AG10803 (cell line): ENCODE measurements around the gene ZNF77.

Source experiments
- DNase-seq: peaks from one replicate; pipeline ENCODE4 v3.0.0; 2010; ENCODE audit warnings: low read depth
- H3K4me3 ChIP-seq: 2 replicates; pipeline ENCODE4 v1.5.1; 2011; ENCODE audit warnings: mild to moderate bottlenecking, low read length, control low read depth
- CTCF ChIP-seq: conservative IDR thresholded peaks from 2 replicates; pipeline ENCODE4 v1.5.1; 2011; ENCODE audit warnings: mild to moderate bottlenecking, low read length, control low read depth, inconsistent platforms

The ZNF77 gene

DNA sequence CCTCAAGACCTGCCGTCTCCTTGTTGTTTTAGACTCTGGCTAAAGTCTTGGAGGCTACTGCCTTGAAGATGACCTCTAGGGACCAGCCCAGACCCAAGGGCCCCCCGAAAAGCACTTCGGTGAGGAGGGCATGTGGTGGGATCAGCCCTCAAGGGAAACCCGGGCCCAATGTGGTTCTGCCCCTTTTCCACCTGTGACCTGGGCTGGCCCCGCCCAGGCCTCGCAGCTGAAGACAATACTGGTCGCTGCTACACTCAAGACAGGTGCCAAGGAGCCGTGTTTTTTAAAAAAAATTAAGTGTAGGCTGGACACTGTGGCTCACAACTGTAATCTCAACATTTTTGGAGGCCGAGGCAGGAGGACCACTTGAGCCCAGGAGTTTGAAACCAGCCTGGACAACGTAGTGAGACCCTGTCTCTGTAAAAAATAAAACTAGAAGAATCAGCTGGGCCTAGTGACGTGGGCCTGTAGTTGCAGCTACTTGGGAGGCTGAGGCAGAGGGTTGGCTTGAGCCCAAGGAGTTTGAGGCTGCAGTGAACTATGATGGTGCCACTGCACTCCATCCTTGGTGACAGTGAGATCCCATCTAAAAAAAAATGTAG, 33.5 kb upstream of the ZNF77 start:
- no peak for TF ChIP-seq CTCF
- H3K4me3 ChIP-seq, result no peak overlapping the region
- no peak for DNase-seq

DNA sequence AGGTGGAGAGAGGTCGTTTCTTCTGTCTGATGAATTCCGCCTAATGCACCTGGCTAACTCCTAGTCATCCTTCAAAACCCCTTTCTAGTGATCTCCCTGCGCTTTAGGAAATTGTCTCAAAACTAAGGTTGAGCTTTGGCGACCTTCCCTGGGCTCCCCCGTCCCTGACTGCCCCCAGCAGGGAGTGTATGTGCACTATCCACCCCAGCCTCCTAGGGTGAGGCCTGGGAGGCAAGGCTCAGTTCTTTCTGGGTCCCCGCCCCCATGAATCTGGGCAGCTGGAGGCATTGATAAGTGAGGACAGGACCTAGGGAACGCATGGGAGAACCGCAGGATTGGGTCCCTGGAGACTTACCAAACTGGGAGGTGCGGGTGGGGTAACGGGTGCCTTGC, 33.0 kb upstream of the ZNF77 start:
- no peak for DNase-seq
- TF ChIP-seq CTCF, result no peak
- peak overlapping the region; percentile 17; the same call in 1 of the 2 replicates for H3K4me3 ChIP-seq

- DNase-seq, result peak; percentile 88
- H3K4me3 ChIP-seq, result peak within 1 kb of the TSS; percentile 68
- no peak for TF ChIP-seq CTCF
Observed at GRCh38 chr19:2977001-2977745, 32.4 kb upstream of the ZNF77 start, which contains the start of gene TLE6. TLE6 (plus strand) TSS chr19:2977564; CDS start chr19:2978234, 670 bp downstream.

- no peak for TF ChIP-seq CTCF
- peak overlapping the region; percentile 68 for H3K4me3 ChIP-seq
- no peak for DNase-seq
Observed at GRCh38 chr19:2976609-2977000, 31.8 kb upstream of the ZNF77 start.

DNA sequence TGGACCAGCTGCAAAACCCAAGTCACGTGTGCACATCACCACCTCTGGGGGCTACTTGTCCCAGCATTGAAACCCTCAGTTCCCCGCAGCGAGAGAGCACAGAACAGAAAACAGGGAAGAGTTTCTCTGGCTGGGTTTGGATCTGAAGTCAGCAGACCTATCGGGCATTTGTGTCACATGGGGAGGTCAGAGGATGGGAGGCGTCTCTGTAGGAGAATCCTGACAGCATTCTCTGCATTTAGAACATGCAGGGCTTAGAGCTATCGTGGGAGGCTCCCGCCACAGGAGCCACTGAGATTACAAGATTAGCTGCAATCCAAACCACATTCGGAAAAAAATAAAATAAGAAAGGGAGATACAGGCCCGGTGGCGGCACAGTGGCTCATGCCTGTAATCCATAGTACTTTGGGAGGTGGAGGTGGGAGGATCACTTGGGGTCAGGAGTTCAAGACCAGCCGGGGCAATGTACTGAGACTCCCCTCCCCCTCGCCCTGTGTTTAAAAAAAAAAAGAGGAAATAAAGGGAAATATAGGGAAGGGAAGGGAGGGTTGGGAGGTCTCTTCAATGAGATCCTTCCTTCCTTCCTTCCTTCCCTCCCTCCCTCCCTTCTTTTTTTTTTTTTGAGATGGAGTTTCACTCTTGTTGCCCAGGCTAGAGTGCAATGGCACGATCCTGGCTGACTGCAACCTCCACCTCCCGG, 29.7 kb upstream of the ZNF77 start:
- no peak for DNase-seq
- no peak overlapping the region for H3K4me3 ChIP-seq
- no peak for TF ChIP-seq CTCF

- no peak for DNase-seq
- H3K4me3 ChIP-seq, result no peak overlapping the region
- TF ChIP-seq CTCF, result no peak
Observed at GRCh38 chr19:2973229-2973628, 28.5 kb upstream of the ZNF77 start.
